ENCODE results near the gene SH3BGR.
"Not testable (repeated sequence)": the region's sequence is repeated elsewhere in the genome, so short reads cannot be mapped to it uniquely, and the experiment has no call there.

The SH3BGR gene

GRCh38 chr21:39537571-39537970 is 85.8 kb downstream of the SH3BGR start:
- no peak for ATAC-seq
- TF ChIP-seq OSR1 (CRISPR knock-in tag; IDR thresholded peaks at IDR 0.05): no peak
- no peak for TF ChIP-seq GLIS3 (CRISPR knock-in tag; IDR thresholded peaks at IDR 0.05)
- TF ChIP-seq, protein P1, sequence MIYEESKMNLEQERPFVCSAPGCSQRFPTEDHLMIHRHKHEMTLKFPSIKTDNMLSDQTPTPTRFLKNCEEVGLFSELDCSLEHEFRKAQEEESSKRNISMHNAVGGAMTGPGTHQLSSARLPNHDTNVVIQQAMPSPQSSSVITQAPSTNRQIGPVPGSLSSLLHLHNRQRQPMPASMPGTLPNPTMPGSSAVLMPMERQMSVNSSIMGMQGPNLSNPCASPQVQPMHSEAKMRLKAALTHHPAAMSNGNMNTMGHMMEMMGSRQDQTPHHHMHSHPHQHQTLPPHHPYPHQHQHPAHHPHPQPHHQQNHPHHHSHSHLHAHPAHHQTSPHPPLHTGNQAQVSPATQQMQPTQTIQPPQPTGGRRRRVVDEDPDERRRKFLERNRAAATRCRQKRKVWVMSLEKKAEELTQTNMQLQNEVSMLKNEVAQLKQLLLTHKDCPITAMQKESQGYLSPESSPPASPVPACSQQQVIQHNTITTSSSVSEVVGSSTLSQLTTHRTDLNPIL (CRISPR knock-in tag; IDR thresholded peaks at IDR 0.05; ENCODE audit: low read depth): no peak
- TF ChIP-seq ARNTL (CRISPR knock-in tag; IDR thresholded peaks at IDR 0.05; ENCODE audit: borderline replicate concordance, low read depth): no peak
- no peak for TF ChIP-seq TCF4 (CRISPR knock-in tag; IDR thresholded peaks at IDR 0.05; ENCODE audit: borderline replicate concordance)
- no peak for TF ChIP-seq ZNF8 (CRISPR knock-in tag; IDR thresholded peaks at IDR 0.05)
- TF ChIP-seq ZC3H10 (CRISPR knock-in tag; IDR thresholded peaks at IDR 0.05): no peak
- no peak for TF ChIP-seq TOX (CRISPR knock-in tag; IDR thresholded peaks at IDR 0.05; ENCODE audit: borderline replicate concordance)
- no peak for TF ChIP-seq BACH2 (CRISPR knock-in tag; IDR thresholded peaks at IDR 0.05; ENCODE audit: borderline replicate concordance)
- TF ChIP-seq SNAI2 (CRISPR knock-in tag; IDR thresholded peaks at IDR 0.05): no peak

- TF ChIP-seq CSRNP3 (CRISPR knock-in tag; IDR thresholded peaks at IDR 0.05): no peak
- TF ChIP-seq, protein P2, sequence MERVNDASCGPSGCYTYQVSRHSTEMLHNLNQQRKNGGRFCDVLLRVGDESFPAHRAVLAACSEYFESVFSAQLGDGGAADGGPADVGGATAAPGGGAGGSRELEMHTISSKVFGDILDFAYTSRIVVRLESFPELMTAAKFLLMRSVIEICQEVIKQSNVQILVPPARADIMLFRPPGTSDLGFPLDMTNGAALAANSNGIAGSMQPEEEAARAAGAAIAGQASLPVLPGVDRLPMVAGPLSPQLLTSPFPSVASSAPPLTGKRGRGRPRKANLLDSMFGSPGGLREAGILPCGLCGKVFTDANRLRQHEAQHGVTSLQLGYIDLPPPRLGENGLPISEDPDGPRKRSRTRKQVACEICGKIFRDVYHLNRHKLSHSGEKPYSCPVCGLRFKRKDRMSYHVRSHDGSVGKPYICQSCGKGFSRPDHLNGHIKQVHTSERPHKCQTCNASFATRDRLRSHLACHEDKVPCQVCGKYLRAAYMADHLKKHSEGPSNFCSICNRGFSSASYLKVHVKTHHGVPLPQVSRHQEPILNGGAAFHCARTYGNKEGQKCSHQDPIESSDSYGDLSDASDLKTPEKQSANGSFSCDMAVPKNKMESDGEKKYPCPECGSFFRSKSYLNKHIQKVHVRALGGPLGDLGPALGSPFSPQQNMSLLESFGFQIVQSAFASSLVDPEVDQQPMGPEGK (CRISPR knock-in tag; IDR thresholded peaks at IDR 0.05; ENCODE audit: borderline replicate concordance): no peak
- no peak for TF ChIP-seq ZFP3 (CRISPR knock-in tag; IDR thresholded peaks at IDR 0.05)
- no peak for TF ChIP-seq ZNF565 (CRISPR knock-in tag; conservative IDR thresholded peaks at IDR 0.05; ENCODE audit: low read depth)
- TF ChIP-seq SNAI2 (CRISPR knock-in tag; IDR thresholded peaks at IDR 0.05): no peak
- TF ChIP-seq ZFP30 (CRISPR knock-in tag; IDR thresholded peaks at IDR 0.05): no peak
- TF ChIP-seq, protein P1 (CRISPR knock-in tag; IDR thresholded peaks at IDR 0.05; ENCODE audit: low read depth): no peak
- no peak for TF ChIP-seq CSDC2 (CRISPR knock-in tag; IDR thresholded peaks at IDR 0.05)
- TF ChIP-seq RARB (CRISPR knock-in tag; IDR thresholded peaks at IDR 0.05): no peak
- no peak for TF ChIP-seq ZNF70 (CRISPR knock-in tag; IDR thresholded peaks at IDR 0.05)
- no peak for TF ChIP-seq BACH2 (CRISPR knock-in tag; IDR thresholded peaks at IDR 0.05; ENCODE audit: borderline replicate concordance)
- TF ChIP-seq ZNF8 (CRISPR knock-in tag; IDR thresholded peaks at IDR 0.05): no peak
- TF ChIP-seq PPARA (CRISPR knock-in tag; IDR thresholded peaks at IDR 0.05; ENCODE audit: borderline replicate concordance): no peak
- ATAC-seq: no peak
Observed at GRCh38 chr21:39538453-39539042, 86.8 kb downstream of the SH3BGR start.

- not testable (repeated sequence) for ATAC-seq
Observed at GRCh38 chr21:39540367-39540766, 88.6 kb downstream of the SH3BGR start.

- ATAC-seq: no peak
- TF ChIP-seq PPARA (CRISPR knock-in tag; IDR thresholded peaks at IDR 0.05; ENCODE audit: borderline replicate concordance) (no peak), ZFP30 (CRISPR knock-in tag; IDR thresholded peaks at IDR 0.05) (no peak), ZC3H10 (CRISPR knock-in tag; IDR thresholded peaks at IDR 0.05) (no peak)
Observed at GRCh38 chr21:39542736-39543135, 91.0 kb downstream of the SH3BGR start.

- no peak for TF ChIP-seq BACH2 (CRISPR knock-in tag; IDR thresholded peaks at IDR 0.05; ENCODE audit: borderline replicate concordance)
- no peak for ATAC-seq
Observed at GRCh38 chr21:39546522-39546921, 94.8 kb downstream of the SH3BGR start.

DNA sequence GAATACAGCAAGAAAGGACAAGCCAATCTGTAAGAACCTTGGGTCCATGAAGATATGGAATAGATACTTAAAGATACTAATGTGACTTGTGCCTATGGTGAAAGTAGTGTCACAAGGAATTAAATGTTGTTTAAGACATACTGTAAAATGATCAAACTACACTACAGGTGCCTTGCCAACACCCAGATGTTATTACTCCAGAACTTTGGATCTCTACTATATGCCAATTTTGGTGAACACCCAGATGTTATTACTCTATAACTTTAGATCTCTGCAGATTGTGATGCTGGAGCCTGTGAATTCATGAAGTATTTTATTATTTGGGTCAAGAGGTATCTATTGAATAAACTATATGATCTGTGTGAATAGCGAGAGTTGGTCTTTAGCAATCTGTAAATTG is 101.1 kb downstream of the SH3BGR start:
- TF ChIP-seq ESRRG (CRISPR knock-in tag; IDR thresholded peaks at IDR 0.05): no peak
- no peak for ATAC-seq
